ENCODE data around the gene EDNRA. TPM values are rescaled to one million over a fixed set of nuclear protein-coding genes. Genes with fewer than 3 reads are reported as not detected.

The EDNRA gene
- total RNA-seq, result 0.07 TPM in 1 of 2 replicates, not detected in the other

GRCh38 chr4:147480891-147481576 lies at the start of gene EDNRA:
Gene EDNRA, plus strand, starts transcription at chr4:147481097. Its CDS starts 4,585 bp downstream, at chr4:147485682.

Other genes starting within 250 kb of the EDNRA start
- 22.5 and 26.9 TPM in 2 replicates for gene TMEM184C, start 136.3 kb downstream of the EDNRA start, total RNA-seq
- gene PRMT9, start 203.1 kb downstream of the EDNRA start, total RNA-seq, result 3.8 and 6.6 TPM in 2 replicates